T-helper 2 cell treated with Interferon-gamma antibody and Interleukin-4, amounts not matched to agents 5 μg/mL and 100 μg/mL, for 36 hours (primary cell): ENCODE measurements around the gene INSM1.

Source experiments
- DNase-seq: peaks from one replicate; pipeline ENCODE4 v3.0.0; 2021; ENCODE audit warnings: low spot score
- H3K27ac Mint-ChIP-seq: one replicate; pipeline ENCODE4 v1.8.0; 2021; ENCODE audit warnings: mild to moderate bottlenecking, mixed read lengths
- H3K27me3 Mint-ChIP-seq: one replicate; pipeline ENCODE4 v1.8.0; 2021; ENCODE audit warnings: low read depth, mixed read lengths
- H3K36me3 Mint-ChIP-seq: one replicate; pipeline ENCODE4 v1.8.0; 2021; ENCODE audit warnings: low read depth, mixed read lengths
- H3K4me1 Mint-ChIP-seq: one replicate; pipeline ENCODE4 v1.8.0; 2021; ENCODE audit warnings: low read depth, mixed read lengths
- H3K4me3 Mint-ChIP-seq: one replicate; pipeline ENCODE4 v1.8.0; 2022; ENCODE audit warnings: mild to moderate bottlenecking, moderate library complexity, mixed read lengths
- H3K9me3 Mint-ChIP-seq: one replicate; pipeline ENCODE4 v1.8.0; 2021; ENCODE audit warnings: mixed read lengths

Gene INSM1

GRCh38 chr20:20365480-20366161 is 2.3 kb upstream of the INSM1 start:
- DNase-seq: no peak
- Mint-ChIP-seq H3K27me3 (peaks cover 66% of the 10 kb centered on the region), H3K36me3 (peaks cover 3% of the 10 kb centered on the region), H3K4me3 (no peak overlapping the region), H3K4me1 (peaks cover 8% of the 10 kb centered on the region), H3K27ac (no peak overlapping the region), H3K9me3 (no peaks in the 10 kb centered on the region)

GRCh38 chr20:20366551-20366875 is 1.4 kb upstream of the INSM1 start:
- Mint-ChIP-seq H3K36me3 (peaks cover 3% of the 10 kb centered on the region), H3K27me3 (peaks cover 65% of the 10 kb centered on the region), H3K4me1 (peaks cover 5% of the 10 kb centered on the region), H3K9me3 (no peaks in the 10 kb centered on the region), H3K4me3 (peak overlapping the region; percentile 45), H3K27ac (no peak overlapping the region)
- no peak for DNase-seq

- Mint-ChIP-seq H3K27ac (no peak overlapping the region), H3K9me3 (no peaks in the 10 kb centered on the region), H3K36me3 (peaks cover 3% of the 10 kb centered on the region), H3K27me3 (peaks cover 65% of the 10 kb centered on the region), H3K4me3 (peak overlapping the region; percentile 68), H3K4me1 (peaks cover 5% of the 10 kb centered on the region)
- no peak for DNase-seq
Observed at GRCh38 chr20:20366876-20367574, 879 bp upstream of the INSM1 start.

- H3K9me3 Mint-ChIP-seq: no peaks in the 10 kb centered on the region
- peaks cover 5% of the 10 kb centered on the region for H3K4me1 Mint-ChIP-seq
- H3K27me3 Mint-ChIP-seq: peaks cover 60% of the 10 kb centered on the region
- peak; percentile 24 for DNase-seq
- no peak overlapping the region for H3K27ac Mint-ChIP-seq
- H3K4me3 Mint-ChIP-seq: no peak overlapping the region
- peaks cover 3% of the 10 kb centered on the region for H3K36me3 Mint-ChIP-seq
Observed at GRCh38 chr20:20368418-20369249, 730 bp downstream of the INSM1 start.

GRCh38 chr20:20369250-20370093 is 1.6 kb downstream of the INSM1 start:
- H3K9me3 Mint-ChIP-seq: no peaks in the 10 kb centered on the region
- peak overlapping the region; percentile 64 for H3K4me3 Mint-ChIP-seq
- peak; percentile 40 for DNase-seq
- peaks cover 63% of the 10 kb centered on the region for H3K27me3 Mint-ChIP-seq
- peaks cover 3% of the 10 kb centered on the region for H3K36me3 Mint-ChIP-seq
- H3K27ac Mint-ChIP-seq: peak overlapping the region; percentile 47
- H3K4me1 Mint-ChIP-seq: peaks cover 5% of the 10 kb centered on the region

GRCh38 chr20:20370094-20370575 is 2.2 kb downstream of the INSM1 start:
- DNase-seq: no peak
- Mint-ChIP-seq H3K27me3 (peaks cover 63% of the 10 kb centered on the region), H3K9me3 (no peaks in the 10 kb centered on the region), H3K4me3 (peak overlapping the region; percentile 64), H3K27ac (peak overlapping the region; percentile 47), H3K4me1 (peaks cover 5% of the 10 kb centered on the region), H3K36me3 (peaks cover 3% of the 10 kb centered on the region)

GRCh38 chr20:20371083-20371482 is 3.2 kb downstream of the INSM1 start:
- H3K27me3 Mint-ChIP-seq: peaks cover 59% of the 10 kb centered on the region
- no peaks in the 10 kb centered on the region for H3K9me3 Mint-ChIP-seq
- peaks cover 5% of the 10 kb centered on the region for H3K4me1 Mint-ChIP-seq
- H3K36me3 Mint-ChIP-seq: peaks cover 3% of the 10 kb centered on the region
- no peak overlapping the region for H3K4me3 Mint-ChIP-seq
- no peak for DNase-seq
- no peak overlapping the region for H3K27ac Mint-ChIP-seq

- H3K36me3 Mint-ChIP-seq: peaks cover 3% of the 10 kb centered on the region
- H3K27ac Mint-ChIP-seq: no peak overlapping the region
- H3K9me3 Mint-ChIP-seq: no peaks in the 10 kb centered on the region
- H3K27me3 Mint-ChIP-seq: peaks cover 55% of the 10 kb centered on the region
- H3K4me1 Mint-ChIP-seq: peaks cover 5% of the 10 kb centered on the region
- no peak overlapping the region for H3K4me3 Mint-ChIP-seq
- DNase-seq: no peak
Observed at GRCh38 chr20:20371681-20372080, 3.8 kb downstream of the INSM1 start.

- Mint-ChIP-seq H3K4me1 (peaks cover 3% of the 10 kb centered on the region), H3K27me3 (peaks cover 51% of the 10 kb centered on the region), H3K9me3 (no peaks in the 10 kb centered on the region), H3K27ac (no peak overlapping the region), H3K36me3 (peaks cover 1% of the 10 kb centered on the region), H3K4me3 (no peak overlapping the region)
- DNase-seq: no peak
Observed at GRCh38 chr20:20373091-20373571, 5.2 kb downstream of the INSM1 start.

- H3K4me3 Mint-ChIP-seq: no peak overlapping the region
- H3K27ac Mint-ChIP-seq: no peak overlapping the region
- no peaks in the 10 kb centered on the region for H3K4me1 Mint-ChIP-seq
- DNase-seq: no peak
- H3K36me3 Mint-ChIP-seq: no peaks in the 10 kb centered on the region
- peaks cover 40% of the 10 kb centered on the region for H3K27me3 Mint-ChIP-seq
- H3K9me3 Mint-ChIP-seq: peaks cover 2% of the 10 kb centered on the region
Observed at GRCh38 chr20:20375862-20376261, 8.0 kb downstream of the INSM1 start.

- Mint-ChIP-seq H3K36me3 (no peaks in the 10 kb centered on the region), H3K4me3 (no peak overlapping the region), H3K27ac (no peak overlapping the region), H3K27me3 (peaks cover 2% of the 10 kb centered on the region), H3K4me1 (no peaks in the 10 kb centered on the region), H3K9me3 (no peaks in the 10 kb centered on the region)
- DNase-seq: no peak
Observed at GRCh38 chr20:20386192-20386591, 18.3 kb downstream of the INSM1 start.

GRCh38 chr20:20390393-20390792 is 22.5 kb downstream of the INSM1 start:
- Mint-ChIP-seq H3K4me1 (no peaks in the 10 kb centered on the region), H3K27ac (no peak overlapping the region), H3K27me3 (no peaks in the 10 kb centered on the region), H3K36me3 (no peaks in the 10 kb centered on the region), H3K9me3 (no peaks in the 10 kb centered on the region), H3K4me3 (no peak overlapping the region)
- no peak for DNase-seq

GRCh38 chr20:20391115-20391514 is 23.2 kb downstream of the INSM1 start:
- H3K36me3 Mint-ChIP-seq: no peaks in the 10 kb centered on the region
- no peak overlapping the region for H3K27ac Mint-ChIP-seq

More at GRCh38 chr20:20391115-20391514, 23.2 kb downstream of the INSM1 start:
- Mint-ChIP-seq H3K9me3 (no peaks in the 10 kb centered on the region), H3K4me1 (no peaks in the 10 kb centered on the region), H3K4me3 (no peak overlapping the region), H3K27me3 (no peaks in the 10 kb centered on the region)
- no peak for DNase-seq
